Common myeloid progenitor, CD34-positive (primary cell): ENCODE results near the gene STIM1.

ENCODE experiments used
- CTCF ChIA-PET: fragments of 350-600 bp; sonication (Branson Sonifier 250); formaldehyde crosslinking; loops from one replicate; lab custom pipeline; 2021; ENCODE audit warnings: antibody characterized with exemption; lab: Charles Lee
- POLR2A ChIA-PET: fragments of 350-600 bp; sonication (Branson Sonifier 250); formaldehyde crosslinking; loops from one replicate; lab custom pipeline; 2021; ENCODE audit warnings: antibody characterized with exemption; lab: Charles Lee
- DNase-seq, 3 donors: peaks; one replicate each; pipeline versions ENCODE4 v3.0.0 to v3.0.0-alpha.2; 2013
- H3K27ac ChIP-seq, 2 experiments: 1 replicate in 1 of 2; 2 replicates in 1 of 2; pipeline ENCODE4 v1.7.0; 2013; ENCODE audit warnings: inconsistent platforms in 2 of 2, low read length in 2 of 2, mild to moderate bottlenecking in 2 of 2, low read depth in 1 of 2, moderate library complexity in 1 of 2; ENCODE audit not compliant: severe bottlenecking in 2 of 2, insufficient read depth in 1 of 2, poor library complexity in 1 of 2
- H3K27me3 ChIP-seq, 5 experiments: replicated peaks in 2 of 5; 1 replicate in 3 of 5; 2 replicates in 2 of 5; pipeline versions ENCODE4 v1.6.1 to v1.7.0; 2013; ENCODE audit warnings: low read length in 4 of 5, mild to moderate bottlenecking in 2 of 5, moderate library complexity in 2 of 5, inconsistent platforms in 1 of 5; ENCODE audit not compliant: insufficient read depth in 5 of 5, control insufficient read depth in 4 of 5
- H3K36me3 ChIP-seq, 4 experiments: 1 replicate in 2 of 4; 2 replicates in 2 of 4; pipeline versions ENCODE4 v1.6.1 to v1.7.0; 2013; ENCODE audit warnings: low read length in 3 of 4, control low read depth in 1 of 4, mild to moderate bottlenecking in 1 of 4; ENCODE audit not compliant: control insufficient read depth in 4 of 4, insufficient read depth in 4 of 4
- H3K4me1 ChIP-seq, 4 experiments: 1 replicate in 3 of 4; 2 replicates in 1 of 4; pipeline versions ENCODE4 v1.6.1 to v1.7.1; 2013; ENCODE audit warnings: low read length in 3 of 4, mild to moderate bottlenecking in 3 of 4, control low read depth in 1 of 4, inconsistent platforms in 1 of 4, moderate library complexity in 1 of 4; ENCODE audit not compliant: control insufficient read depth in 4 of 4, insufficient read depth in 4 of 4; ENCODE audit errors: control extremely low read depth in 1 of 4
- H3K4me3 ChIP-seq, 7 experiments: 1 replicate in 4 of 7; 2 replicates in 3 of 7; pipeline versions ENCODE4 v1.5.1 to v1.7.0; 2013; ENCODE audit warnings: mild to moderate bottlenecking in 7 of 7, low read length in 6 of 7, moderate library complexity in 6 of 7, inconsistent platforms in 2 of 7, low read depth in 2 of 7, control low read depth in 1 of 7; ENCODE audit not compliant: insufficient read depth in 4 of 7, control insufficient read depth in 1 of 7; ENCODE audit errors: extremely low read depth in 1 of 7
- H3K9me3 ChIP-seq, 5 experiments: 1 replicate in 4 of 5; 2 replicates in 1 of 5; pipeline versions ENCODE4 v1.6.1 to v1.7.1; 2013; ENCODE audit warnings: low read length in 4 of 5, mild to moderate bottlenecking in 2 of 5, inconsistent platforms in 1 of 5, low read depth in 1 of 5, moderate library complexity in 1 of 5; ENCODE audit not compliant: control insufficient read depth in 4 of 5, insufficient read depth in 2 of 5; ENCODE audit errors: control extremely low read depth in 1 of 5
- WGBS: methylation state at CpG from one replicate; pipeline ENCODE4 v1.1.5; 2013; ENCODE audit not compliant: insufficient coverage; 5-methylcytosine and 5-hydroxymethylcytosine counted together

The STIM1 gene

DNA sequence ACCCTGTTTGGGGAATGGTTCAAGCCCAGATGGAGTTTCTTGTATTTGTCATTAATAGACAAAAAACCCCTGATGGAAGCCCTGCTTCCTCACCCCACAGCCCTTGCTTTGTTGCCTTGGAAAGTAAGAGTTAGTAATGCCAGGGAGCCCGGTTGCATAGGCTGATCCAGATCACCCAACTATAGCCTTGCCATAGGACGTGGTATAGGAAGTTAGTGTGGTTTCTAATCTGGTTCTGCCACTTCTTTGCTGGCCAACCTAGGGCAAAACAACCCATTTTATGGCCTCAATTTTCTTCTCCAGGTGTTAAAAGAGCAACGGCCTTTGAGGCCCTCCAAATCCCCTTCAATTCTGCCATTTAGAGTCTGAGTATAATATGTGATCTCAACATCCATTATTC, 97.9 kb downstream of the STIM1 start:
- peaks cover 23 to 54% (median 47%) of the 10 kb centered on the region in 4 experiments for H3K4me1 ChIP-seq
- H3K36me3 ChIP-seq = no peaks in the 10 kb centered on the region
- no peaks in the 10 kb centered on the region for H3K9me3 ChIP-seq
- ChIA-PET CTCF (interaction anchor here (2.1 kb wide), 1 partner anchor 103 kb away, joined by 5 read pairs; no protein-coding TSS in a partner anchor), POLR2A (no interaction called here)
- DNase-seq = no peak
- H3K4me3 ChIP-seq = no peak overlapping the region
- 88% methylated on average over 1 of the region's 3 CpGs for WGBS
- no peaks in the 10 kb centered on the region for H3K27me3 ChIP-seq
- H3K27ac ChIP-seq = no peak overlapping the region

DNA sequence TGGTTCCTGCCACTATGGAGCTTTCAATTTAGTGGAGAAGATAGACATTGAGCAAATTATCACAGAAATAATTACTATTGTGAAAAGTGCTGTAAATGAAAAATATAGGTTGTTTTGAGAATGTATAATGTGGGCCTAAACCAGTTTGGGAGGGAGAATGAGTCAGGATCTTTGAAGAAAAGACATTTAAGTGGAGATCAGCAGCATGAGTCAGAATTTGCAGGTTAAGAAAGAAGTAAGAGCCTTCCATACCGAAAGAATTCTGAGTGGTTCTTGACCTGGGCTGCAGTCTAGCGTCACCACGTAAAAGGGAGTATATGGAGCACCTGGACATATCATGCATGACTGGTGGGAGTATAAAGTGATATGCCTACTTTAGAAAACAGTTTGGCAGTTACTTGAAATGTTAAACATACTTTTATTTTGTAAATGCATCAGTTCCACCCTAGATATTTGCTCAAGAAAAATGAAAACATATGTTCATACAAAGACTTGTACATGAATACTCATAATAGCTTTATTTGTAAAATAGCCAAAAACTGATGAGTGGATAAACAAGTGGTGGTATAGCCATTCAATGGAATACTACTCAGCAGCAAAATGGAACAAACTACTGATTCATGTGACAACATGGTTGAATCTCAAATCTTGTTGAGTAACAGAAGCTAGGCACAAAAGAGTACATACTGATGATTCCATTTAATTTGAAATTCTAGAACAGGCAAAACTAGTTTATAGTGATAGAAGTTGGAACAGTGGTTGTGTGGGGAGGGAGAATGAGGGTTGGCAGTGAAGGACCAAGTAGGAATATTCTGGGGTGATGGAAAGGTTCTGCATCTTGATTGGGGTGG, 99.2 kb downstream of the STIM1 start:
- H3K4me1 ChIP-seq = peaks cover 13 to 47% (median 34%) of the 10 kb centered on the region in 4 experiments
- DNase-seq = peak in 1 of 3 donors; percentile 42

DNA sequence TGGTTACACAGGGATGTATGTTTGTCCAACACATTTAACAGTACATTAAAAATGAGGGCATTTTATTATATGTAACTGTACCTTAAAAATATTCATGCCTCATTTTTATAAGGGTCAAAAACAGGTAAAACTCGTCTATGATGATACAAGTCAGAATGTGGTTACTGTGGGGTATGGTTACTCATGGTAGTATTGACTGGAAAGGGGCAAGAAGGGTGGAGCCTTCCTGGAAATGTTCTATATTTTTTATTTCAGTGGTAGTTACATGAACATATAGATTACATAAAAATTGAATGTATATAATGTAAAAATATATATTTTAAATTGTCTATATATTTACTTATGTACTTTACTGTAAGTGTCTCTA, 99.8 kb downstream of the STIM1 start:
- Histone ChIP-seq H3K27ac (no peak overlapping the region), H3K27me3 (no peaks in the 10 kb centered on the region), H3K36me3 (no peaks in the 10 kb centered on the region), H3K9me3 (no peaks in the 10 kb centered on the region), H3K4me1 (peaks cover 10 to 46% (median 32%) of the 10 kb centered on the region in 4 experiments), H3K4me3 (no peak overlapping the region)
- CTCF ChIA-PET = interaction anchor here (0.5 to 2.1 kb wide), 3 partner anchors 101 to 165 kb away, joined by 4 to 5 read pairs (median 4); no protein-coding TSS in a partner anchor
- no peak for DNase-seq
- no CpG with 5 or more reads among the region's 1 CpG for WGBS
- POLR2A ChIA-PET = no interaction called here

More for the DNA sequence above, 99.2 kb downstream of the STIM1 start:
- WGBS = 100% methylated on average over 3 of the region's 3 CpGs
- Histone ChIP-seq H3K27ac (no peak overlapping the region), H3K9me3 (no peaks in the 10 kb centered on the region), H3K27me3 (no peaks in the 10 kb centered on the region), H3K4me3 (no peak overlapping the region), H3K36me3 (no peaks in the 10 kb centered on the region)
- ChIA-PET CTCF (interaction anchor here (0.5 to 2.1 kb wide), 3 partner anchors 101 to 165 kb away, joined by 4 to 5 read pairs (median 4); no protein-coding TSS in a partner anchor), POLR2A (no interaction called here)

DNA sequence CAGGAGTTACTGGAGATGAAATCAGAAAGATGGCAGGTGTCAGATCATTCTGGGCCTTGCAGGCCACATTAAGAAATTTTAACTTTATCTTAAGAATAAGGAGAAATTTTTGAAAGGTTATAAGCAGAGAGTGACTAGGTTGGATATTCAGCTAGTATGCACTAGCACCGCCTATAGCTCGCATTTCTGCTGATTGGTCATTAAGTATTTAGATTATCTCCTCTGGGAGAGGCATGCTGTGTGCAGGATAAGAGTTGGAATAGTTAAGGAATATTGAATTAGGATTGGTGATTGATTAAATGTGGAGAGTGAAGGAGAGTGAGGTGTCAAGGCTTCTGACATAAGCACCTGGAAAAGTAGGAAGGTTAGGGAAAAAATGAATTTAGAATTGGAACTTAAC, 100.6 kb downstream of the STIM1 start:
- Histone ChIP-seq H3K27me3 (no peaks in the 10 kb centered on the region), H3K9me3 (no peaks in the 10 kb centered on the region), H3K4me1 (peaks cover 3 to 38% (median 24%) of the 10 kb centered on the region in 4 experiments), H3K4me3 (no peak overlapping the region), H3K36me3 (no peaks in the 10 kb centered on the region), H3K27ac (no peak overlapping the region)
- DNase-seq = no peak
- CTCF ChIA-PET = interaction anchor here (1.2 kb wide), 1 partner anchor 102 kb away, joined by 4 read pairs; no protein-coding TSS in a partner anchor
- 92% methylated on average over 2 of the region's 2 CpGs for WGBS
- POLR2A ChIA-PET = no interaction called here

DNA sequence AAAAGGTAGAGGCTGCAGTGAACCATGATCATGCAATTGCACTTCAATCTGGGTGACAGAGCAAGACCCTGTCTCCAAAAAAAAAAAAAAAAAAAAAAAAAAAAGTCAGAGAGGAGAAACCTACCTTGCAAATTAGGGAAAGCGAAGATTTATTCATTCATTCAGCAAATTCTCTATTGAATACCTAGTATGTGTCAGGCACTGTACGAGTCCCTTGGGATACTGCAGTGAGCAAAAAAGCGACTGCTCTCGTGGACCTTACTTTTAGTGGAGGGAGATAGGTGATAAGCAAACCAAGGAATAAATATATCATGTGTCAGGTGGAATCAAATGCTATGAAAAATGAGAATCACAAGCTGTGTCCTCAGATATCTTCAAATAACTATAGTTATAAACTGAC, 101.3 kb downstream of the STIM1 start:
- H3K36me3 ChIP-seq = no peaks in the 10 kb centered on the region
- no peak overlapping the region for H3K4me3 ChIP-seq
- H3K27ac ChIP-seq = no peak overlapping the region
- ChIA-PET POLR2A (no interaction called here), CTCF (no interaction called here)
- H3K4me1 ChIP-seq = peaks cover 3 to 31% (median 17%) of the 10 kb centered on the region in 4 experiments
- DNase-seq = no peak
- WGBS = no CpG with 5 or more reads among the region's 4 CpGs
- no peaks in the 10 kb centered on the region for H3K27me3 ChIP-seq
- H3K9me3 ChIP-seq = no peaks in the 10 kb centered on the region

DNA sequence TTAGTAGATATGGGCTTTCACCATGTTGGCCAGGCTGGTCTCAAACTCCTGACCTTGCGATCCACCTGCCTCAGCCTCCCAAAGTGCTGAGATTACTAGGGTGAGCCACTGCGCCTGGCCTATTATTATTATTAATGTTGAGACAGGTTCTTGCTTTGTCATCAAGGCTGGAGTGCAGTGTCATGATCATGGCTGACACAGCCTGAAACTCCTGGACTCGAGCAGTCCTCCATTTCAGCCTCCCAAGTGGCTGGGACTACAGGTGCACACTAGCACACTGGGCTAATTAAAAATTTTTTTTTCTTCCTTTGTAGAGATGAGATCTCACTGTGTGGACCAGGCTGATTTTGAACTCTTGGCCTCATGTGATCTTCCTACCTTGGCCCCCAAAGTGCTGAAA, 102.0 kb downstream of the STIM1 start:
- POLR2A ChIA-PET = no interaction called here
- H3K4me3 ChIP-seq = no peak overlapping the region
- no peaks in the 10 kb centered on the region for H3K36me3 ChIP-seq
- DNase-seq = no peak
- H3K27ac ChIP-seq = no peak overlapping the region
- CTCF ChIA-PET = interaction anchor here (0.9 to 4.6 kb wide), 7 partner anchors 9 to 102 kb away, joined by 3 to 22 read pairs (median 14); partner anchors contain the start of gene STIM1
- WGBS = 83% methylated on average over 3 of the region's 3 CpGs
- no peaks in the 10 kb centered on the region for H3K9me3 ChIP-seq
- H3K4me1 ChIP-seq = peaks cover 3 to 27% (median 15%) of the 10 kb centered on the region in 4 experiments
- no peaks in the 10 kb centered on the region for H3K27me3 ChIP-seq

DNA sequence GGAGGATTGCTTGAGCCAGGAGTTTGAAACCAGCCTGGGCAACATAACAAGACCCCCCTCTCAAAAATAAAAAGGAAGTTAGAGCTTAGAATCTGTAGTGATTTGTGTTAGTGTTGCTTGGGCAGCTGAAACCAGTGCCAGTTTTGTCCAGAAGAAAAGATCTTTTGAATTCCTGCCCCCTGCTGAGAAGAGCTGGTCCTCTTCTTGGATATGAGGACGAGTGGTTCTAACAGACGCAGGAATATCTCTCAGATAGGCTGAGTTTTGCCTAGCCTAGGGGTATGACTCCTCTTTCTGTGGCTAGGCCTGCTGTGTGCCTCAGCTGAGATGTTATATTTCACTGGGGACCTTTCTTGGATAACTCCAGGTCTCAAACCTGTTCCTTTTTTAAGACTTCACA, 102.8 kb downstream of the STIM1 start:
- POLR2A ChIA-PET = no interaction called here
- DNase-seq = no peak
- Histone ChIP-seq H3K27me3 (no peaks in the 10 kb centered on the region), H3K4me3 (no peak overlapping the region), H3K36me3 (no peaks in the 10 kb centered on the region), H3K4me1 (peaks cover 0 to 21% (median 6%) of the 10 kb centered on the region in 4 experiments), H3K27ac (no peak overlapping the region), H3K9me3 (no peaks in the 10 kb centered on the region)
- CTCF ChIA-PET = interaction anchor here (0.7 to 4.6 kb wide), 14 partner anchors 8 to 115 kb away, joined by 3 to 22 read pairs (median 6); partner anchors contain the start of gene STIM1
- 83% methylated on average over 2 of the region's 2 CpGs for WGBS
